Keratinocyte (primary cell): Measurements from ENCODE around the gene DNAJC8.

Experiments
- EZH2 ChIP-seq: IDR thresholded peaks from one replicate; pipeline ENCODE4 v1.6.1; 2012; ENCODE audit warnings: inconsistent platforms, mild to moderate bottlenecking, low read length, moderate library complexity
- TF ChIP-seq, protein P1 (sequence below), 3 experiments: IDR thresholded peaks in 1 of 3; conservative IDR thresholded peaks in 1 of 3; optimal IDR thresholded peaks in 1 of 3; 2 replicates in 2 of 3; 3 replicates in 1 of 3; pipeline versions ENCODE3 to v1.5.1; 2011; ENCODE audit warnings: low read length in 3 of 3, mild to moderate bottlenecking in 3 of 3, moderate library complexity in 2 of 3, control low read depth in 1 of 3, inconsistent platforms in 1 of 3; ENCODE audit not compliant: insufficient read depth in 2 of 3; ENCODE audit errors: extremely low read depth in 1 of 3

DNA sequence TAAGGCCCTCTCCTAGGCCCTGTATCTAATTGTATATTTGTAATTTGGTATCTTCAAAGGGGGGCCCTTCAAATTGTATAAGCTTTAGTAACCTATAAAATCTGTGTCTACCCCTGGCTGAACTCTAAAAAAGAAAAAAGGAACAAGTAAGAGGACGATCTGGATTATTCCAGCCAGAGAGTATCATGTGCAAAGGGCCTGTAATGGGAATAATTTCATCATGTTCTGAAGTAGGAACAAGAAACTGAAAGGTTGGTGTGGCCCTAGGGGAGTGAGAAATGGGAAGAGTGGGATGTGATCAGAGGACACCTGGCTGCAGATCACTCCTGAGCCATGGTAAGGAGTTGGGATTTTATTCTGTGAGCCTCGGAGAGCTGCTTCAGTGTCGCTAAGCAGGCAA lies 71.1 kb downstream of the DNAJC8 start:
- TF ChIP-seq, protein P1, sequence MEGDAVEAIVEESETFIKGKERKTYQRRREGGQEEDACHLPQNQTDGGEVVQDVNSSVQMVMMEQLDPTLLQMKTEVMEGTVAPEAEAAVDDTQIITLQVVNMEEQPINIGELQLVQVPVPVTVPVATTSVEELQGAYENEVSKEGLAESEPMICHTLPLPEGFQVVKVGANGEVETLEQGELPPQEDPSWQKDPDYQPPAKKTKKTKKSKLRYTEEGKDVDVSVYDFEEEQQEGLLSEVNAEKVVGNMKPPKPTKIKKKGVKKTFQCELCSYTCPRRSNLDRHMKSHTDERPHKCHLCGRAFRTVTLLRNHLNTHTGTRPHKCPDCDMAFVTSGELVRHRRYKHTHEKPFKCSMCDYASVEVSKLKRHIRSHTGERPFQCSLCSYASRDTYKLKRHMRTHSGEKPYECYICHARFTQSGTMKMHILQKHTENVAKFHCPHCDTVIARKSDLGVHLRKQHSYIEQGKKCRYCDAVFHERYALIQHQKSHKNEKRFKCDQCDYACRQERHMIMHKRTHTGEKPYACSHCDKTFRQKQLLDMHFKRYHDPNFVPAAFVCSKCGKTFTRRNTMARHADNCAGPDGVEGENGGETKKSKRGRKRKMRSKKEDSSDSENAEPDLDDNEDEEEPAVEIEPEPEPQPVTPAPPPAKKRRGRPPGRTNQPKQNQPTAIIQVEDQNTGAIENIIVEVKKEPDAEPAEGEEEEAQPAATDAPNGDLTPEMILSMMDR (optimal IDR thresholded peaks at IDR 0.05 in 1 of 3, IDR thresholded peaks at IDR 0.05 in 1 of 3, conservative IDR thresholded peaks at IDR 0.05 in 1 of 3; ENCODE audit: extremely low read depth in 1 of 3, insufficient read depth in 2 of 3, low read length in 3 of 3) = no peak
- TF ChIP-seq EZH2 = no peak
